HUES48 (cell line): ENCODE results near the gene NTM.

Source experiments
- H3K27ac ChIP-seq: one replicate; pipeline ENCODE4 v1.7.0; 2013; ENCODE audit warnings: low read depth, low read length, inconsistent platforms
- H3K27me3 ChIP-seq: 2 replicates; pipeline ENCODE4 v1.6.1; 2013; ENCODE audit warnings: mild to moderate bottlenecking, low read length; ENCODE audit not compliant: control insufficient read depth, insufficient read depth
- H3K36me3 ChIP-seq: 2 replicates; pipeline ENCODE4 v1.6.1; 2013; ENCODE audit warnings: low read length; ENCODE audit not compliant: control insufficient read depth, insufficient read depth
- H3K4me1 ChIP-seq: 2 replicates; pipeline ENCODE4 v1.6.1; 2013; ENCODE audit warnings: mild to moderate bottlenecking, low read length; ENCODE audit not compliant: control insufficient read depth, insufficient read depth
- H3K4me3 ChIP-seq: 2 replicates; pipeline ENCODE4 v1.5.1; 2013; ENCODE audit warnings: mild to moderate bottlenecking, low read depth, low read length
- H3K9ac ChIP-seq: 2 replicates; pipeline ENCODE4 v1.6.1; 2013; ENCODE audit warnings: mild to moderate bottlenecking, low read depth, low read length, moderate library complexity
- H3K9me3 ChIP-seq: 2 replicates; pipeline ENCODE4 v1.6.1; 2013; ENCODE audit warnings: low read length; ENCODE audit not compliant: control insufficient read depth, insufficient read depth

Gene NTM

DNA sequence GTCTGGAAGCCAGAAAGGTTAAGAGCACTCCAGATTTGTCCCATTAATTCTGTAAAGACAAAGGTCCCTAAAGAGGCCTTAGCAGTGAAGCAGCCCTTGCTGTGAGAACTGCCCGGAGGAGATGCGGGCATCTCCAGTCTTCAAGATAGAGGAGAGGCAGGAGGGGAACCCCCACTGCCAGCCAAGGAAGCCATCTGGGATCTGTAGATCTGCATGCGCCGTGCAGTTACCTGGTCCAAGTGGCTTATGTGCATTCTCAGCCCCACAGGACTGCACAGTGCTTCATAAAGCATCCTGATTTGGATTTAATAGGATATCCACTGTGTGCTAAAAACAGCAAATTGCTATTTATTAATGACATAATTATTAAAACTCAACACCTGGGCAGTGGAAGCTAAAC, 834.6 kb downstream of the NTM start:
- Histone ChIP-seq H3K4me1 (no peaks in the 10 kb centered on the region), H3K9me3 (peaks cover 13% of the 10 kb centered on the region), H3K27me3 (no peaks in the 10 kb centered on the region), H3K27ac (no peak overlapping the region), H3K36me3 (no peaks in the 10 kb centered on the region), H3K9ac (no peak overlapping the region), H3K4me3 (no peak overlapping the region)

DNA sequence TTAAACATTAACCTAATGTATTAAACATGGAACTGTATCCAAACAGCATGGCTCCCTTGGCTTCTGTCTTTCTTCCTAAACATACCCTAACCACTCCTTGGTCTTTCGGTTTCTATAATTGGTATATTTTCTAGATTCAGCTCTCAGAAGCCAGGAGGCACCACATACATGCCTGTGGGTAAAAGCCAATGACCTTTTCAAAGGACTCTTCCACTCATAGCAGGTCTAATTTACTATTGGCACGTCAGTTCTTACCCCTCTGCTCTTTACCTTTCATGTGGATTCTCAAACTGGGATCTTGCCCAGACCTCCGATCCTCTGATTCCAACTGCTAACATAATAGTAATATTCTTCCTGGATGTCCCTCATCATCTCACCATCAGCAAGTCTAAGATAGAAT, 835.1 kb downstream of the NTM start:
- Histone ChIP-seq H3K9ac (no peak overlapping the region), H3K27me3 (no peaks in the 10 kb centered on the region), H3K36me3 (no peaks in the 10 kb centered on the region), H3K9me3 (peaks cover 13% of the 10 kb centered on the region), H3K4me1 (no peaks in the 10 kb centered on the region), H3K4me3 (no peak overlapping the region), H3K27ac (no peak overlapping the region)

DNA sequence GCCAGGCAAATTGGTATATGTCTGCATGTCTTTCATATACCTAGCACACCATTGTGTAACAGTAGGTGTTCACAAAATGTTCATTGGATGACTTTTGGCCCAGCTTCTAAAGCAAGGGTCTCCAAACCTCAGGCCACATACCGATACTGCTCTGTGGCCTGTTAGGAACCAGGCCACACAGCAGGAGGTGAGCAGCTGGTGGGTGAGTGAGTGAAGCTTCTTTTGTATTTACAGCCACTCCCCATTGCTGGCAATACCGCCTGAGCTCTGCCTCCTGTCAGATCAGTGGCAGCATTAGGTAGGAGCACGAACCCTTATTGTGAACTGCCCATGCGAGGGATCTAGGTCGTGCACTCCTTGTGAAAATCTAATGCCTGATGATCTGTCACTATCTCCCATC, 836.6 kb downstream of the NTM start:
- H3K4me1 ChIP-seq: no peaks in the 10 kb centered on the region
- no peak overlapping the region for H3K27ac ChIP-seq
- no peaks in the 10 kb centered on the region for H3K36me3 ChIP-seq
- H3K9me3 ChIP-seq: peaks cover 13% of the 10 kb centered on the region
- no peaks in the 10 kb centered on the region for H3K27me3 ChIP-seq
- no peak overlapping the region for H3K4me3 ChIP-seq
- no peak overlapping the region for H3K9ac ChIP-seq

DNA sequence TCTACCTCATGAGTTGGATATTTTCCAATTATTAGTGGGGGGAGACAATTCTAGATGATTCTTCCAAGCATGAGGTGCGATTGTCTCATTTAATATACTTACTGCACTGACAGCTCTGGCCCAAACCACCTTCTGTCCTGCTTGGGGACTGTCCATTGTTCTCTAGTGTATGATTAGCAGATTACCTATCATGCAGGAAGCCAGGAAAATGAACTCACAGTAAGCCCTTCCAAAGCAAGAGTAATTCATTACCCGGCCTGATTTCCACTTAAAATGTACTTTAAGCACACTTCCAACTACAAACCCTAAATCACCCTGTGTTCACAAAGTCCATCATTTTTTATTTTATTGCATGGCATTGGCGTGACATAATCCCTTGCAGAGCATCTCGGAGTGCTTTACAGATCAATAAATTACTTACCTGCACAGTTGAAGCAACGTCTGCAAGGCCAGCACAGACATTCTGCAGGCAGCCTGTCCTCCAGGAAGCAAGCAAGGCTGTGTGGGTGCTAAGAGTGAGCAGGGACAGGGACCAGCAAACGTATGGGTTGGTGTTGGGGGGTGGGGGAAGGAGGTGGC, 838.2 kb downstream of the NTM start:
- Histone ChIP-seq H3K27ac (no peak overlapping the region), H3K4me3 (no peak overlapping the region), H3K27me3 (no peaks in the 10 kb centered on the region), H3K4me1 (no peaks in the 10 kb centered on the region), H3K36me3 (no peaks in the 10 kb centered on the region), H3K9me3 (peaks cover 13% of the 10 kb centered on the region), H3K9ac (no peak overlapping the region)

DNA sequence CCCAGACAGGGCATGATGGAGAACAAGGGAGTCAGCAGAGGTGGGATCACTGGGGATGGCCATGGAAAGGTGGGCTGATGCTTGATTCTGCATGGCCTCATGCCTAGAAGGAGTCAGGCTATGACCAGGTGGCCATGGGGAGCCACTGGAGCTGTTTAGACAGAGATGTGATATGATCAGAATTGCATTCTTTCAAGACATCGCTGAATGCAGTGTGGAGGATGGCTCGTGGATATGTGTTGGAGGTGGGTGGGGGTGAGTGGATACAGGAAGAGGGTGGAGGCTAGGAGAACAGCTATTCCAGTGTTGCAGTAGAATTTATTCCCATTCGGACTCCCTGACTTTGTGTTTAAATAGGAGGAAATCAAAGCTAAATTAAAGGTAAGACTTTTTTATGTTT, 841.1 kb downstream of the NTM start:
- no peak overlapping the region for H3K9ac ChIP-seq
- H3K9me3 ChIP-seq: peaks cover 13% of the 10 kb centered on the region
- H3K36me3 ChIP-seq: no peaks in the 10 kb centered on the region
- no peak overlapping the region for H3K27ac ChIP-seq
- H3K4me1 ChIP-seq: no peaks in the 10 kb centered on the region
- no peak overlapping the region for H3K4me3 ChIP-seq
- H3K27me3 ChIP-seq: no peaks in the 10 kb centered on the region

DNA sequence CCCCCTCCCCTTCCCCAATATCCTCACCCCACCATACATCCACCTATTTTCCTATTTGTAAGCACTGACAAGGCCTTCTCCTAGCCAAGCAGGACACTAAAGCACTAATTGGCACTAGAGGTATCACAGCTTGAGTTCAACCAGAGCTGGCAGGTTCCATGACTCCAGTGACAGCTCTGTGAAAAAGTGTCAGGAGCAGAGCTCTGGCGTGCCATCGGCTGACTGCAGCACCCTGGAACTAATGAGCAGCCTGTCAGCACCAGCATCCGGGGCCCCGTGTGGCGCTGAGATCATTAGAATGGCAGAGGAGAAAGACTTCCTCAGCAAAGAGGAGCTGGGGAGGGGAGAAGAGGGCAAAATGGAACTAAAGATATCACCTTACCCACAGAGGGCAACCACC, 847.4 kb downstream of the NTM start:
- Histone ChIP-seq H3K36me3 (no peaks in the 10 kb centered on the region), H3K9me3 (no peaks in the 10 kb centered on the region), H3K27ac (no peak overlapping the region), H3K27me3 (no peaks in the 10 kb centered on the region), H3K4me1 (no peaks in the 10 kb centered on the region), H3K4me3 (no peak overlapping the region), H3K9ac (no peak overlapping the region)

DNA sequence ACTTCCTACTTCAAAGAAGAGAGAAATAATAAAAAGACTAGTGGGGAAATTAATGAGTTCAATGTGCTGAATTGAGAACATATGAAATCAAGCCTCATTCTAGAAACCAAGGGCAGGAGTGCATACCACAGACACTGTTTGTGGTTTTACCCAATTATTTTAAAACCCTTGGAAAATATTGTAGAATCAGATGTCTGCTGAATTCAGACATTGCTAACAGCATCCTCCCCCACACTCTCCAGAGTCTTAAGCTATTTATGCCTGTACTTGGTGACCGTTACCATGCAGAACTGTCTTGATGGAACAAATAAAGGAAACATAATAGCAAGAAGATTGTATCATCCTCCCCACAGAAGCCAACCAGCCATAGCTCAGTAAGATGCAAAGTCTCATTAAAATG, 850.1 kb downstream of the NTM start:
- Histone ChIP-seq H3K9ac (no peak overlapping the region), H3K27me3 (no peaks in the 10 kb centered on the region), H3K4me1 (no peaks in the 10 kb centered on the region), H3K9me3 (no peaks in the 10 kb centered on the region), H3K36me3 (no peaks in the 10 kb centered on the region), H3K4me3 (no peak overlapping the region), H3K27ac (no peak overlapping the region)

DNA sequence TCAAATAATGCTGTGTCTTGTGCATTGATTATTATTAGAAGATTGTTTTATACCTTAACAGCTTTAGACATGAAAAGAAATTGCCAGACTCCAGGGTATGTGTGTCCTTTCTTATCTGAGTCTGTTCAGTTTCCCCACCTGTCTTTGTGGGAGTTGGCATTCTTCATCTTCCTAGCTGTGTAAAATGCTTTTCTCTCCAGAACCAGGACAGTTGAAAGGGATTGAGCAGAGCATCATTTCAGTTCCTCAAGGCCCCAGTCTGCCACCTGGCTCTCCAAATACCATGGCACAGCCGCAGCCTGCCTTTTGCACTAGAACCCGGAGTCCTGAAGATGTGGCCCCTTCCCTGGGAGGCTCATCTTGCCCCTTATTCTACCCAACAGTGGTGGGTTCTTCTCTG, 851.9 kb downstream of the NTM start:
- H3K4me1 ChIP-seq: no peaks in the 10 kb centered on the region
- no peak overlapping the region for H3K27ac ChIP-seq
- no peaks in the 10 kb centered on the region for H3K27me3 ChIP-seq
- H3K36me3 ChIP-seq: no peaks in the 10 kb centered on the region
- no peak overlapping the region for H3K4me3 ChIP-seq
- no peak overlapping the region for H3K9ac ChIP-seq
- H3K9me3 ChIP-seq: no peaks in the 10 kb centered on the region

DNA sequence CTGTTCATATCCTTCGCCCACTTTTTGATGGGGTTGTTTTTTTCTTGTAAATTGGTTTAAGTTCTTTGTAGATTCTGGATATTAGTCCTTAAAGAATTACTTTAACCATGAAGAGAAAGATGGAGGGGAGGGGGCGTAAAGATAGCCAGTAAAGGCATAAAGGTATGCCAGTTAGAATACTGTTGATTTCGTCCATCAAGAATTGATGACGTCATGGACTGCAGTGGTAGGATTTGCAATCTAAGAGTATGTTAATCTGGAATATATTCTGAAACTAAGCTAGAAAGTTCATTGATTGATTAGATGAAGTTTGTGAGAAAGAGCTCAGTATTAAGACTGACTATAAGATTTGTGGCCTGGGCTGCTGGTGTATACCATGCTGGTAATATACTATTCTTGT, 856.1 kb downstream of the NTM start:
- Histone ChIP-seq H3K4me3 (no peak overlapping the region), H3K4me1 (no peaks in the 10 kb centered on the region), H3K9ac (no peak overlapping the region), H3K36me3 (no peaks in the 10 kb centered on the region), H3K27ac (no peak overlapping the region), H3K27me3 (no peaks in the 10 kb centered on the region), H3K9me3 (no peaks in the 10 kb centered on the region)

DNA sequence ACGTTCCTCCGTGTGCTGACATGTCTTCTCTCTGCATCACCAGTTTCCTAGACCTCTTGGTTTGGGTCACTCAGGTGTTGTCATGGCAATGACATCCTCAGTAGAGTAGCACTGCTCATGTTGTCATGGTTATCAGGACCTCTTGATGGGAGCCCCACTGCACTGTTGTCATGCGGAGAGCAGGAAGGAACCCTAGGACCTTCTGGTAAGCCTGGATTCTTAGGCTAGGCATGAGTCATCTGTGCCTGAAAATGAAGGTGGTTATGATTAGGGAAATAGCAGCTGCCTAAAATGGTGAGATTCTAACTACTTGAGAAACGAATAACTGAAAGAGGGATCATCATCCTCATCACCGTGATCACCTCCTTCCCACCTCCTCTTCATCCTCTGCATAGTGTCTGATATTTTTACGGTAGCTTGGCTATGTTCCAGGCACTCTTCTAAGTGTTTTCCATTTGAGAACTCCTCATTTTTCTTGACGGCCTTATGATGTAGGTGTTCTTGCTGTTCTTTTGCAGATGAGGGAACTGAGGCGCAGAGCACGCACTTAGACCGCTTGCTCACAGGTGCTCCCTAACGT, 858.4 kb downstream of the NTM start:
- Histone ChIP-seq H3K4me1 (no peaks in the 10 kb centered on the region), H3K4me3 (no peak overlapping the region), H3K9ac (no peak overlapping the region), H3K9me3 (no peaks in the 10 kb centered on the region), H3K27me3 (no peaks in the 10 kb centered on the region), H3K36me3 (no peaks in the 10 kb centered on the region), H3K27ac (no peak overlapping the region)

DNA sequence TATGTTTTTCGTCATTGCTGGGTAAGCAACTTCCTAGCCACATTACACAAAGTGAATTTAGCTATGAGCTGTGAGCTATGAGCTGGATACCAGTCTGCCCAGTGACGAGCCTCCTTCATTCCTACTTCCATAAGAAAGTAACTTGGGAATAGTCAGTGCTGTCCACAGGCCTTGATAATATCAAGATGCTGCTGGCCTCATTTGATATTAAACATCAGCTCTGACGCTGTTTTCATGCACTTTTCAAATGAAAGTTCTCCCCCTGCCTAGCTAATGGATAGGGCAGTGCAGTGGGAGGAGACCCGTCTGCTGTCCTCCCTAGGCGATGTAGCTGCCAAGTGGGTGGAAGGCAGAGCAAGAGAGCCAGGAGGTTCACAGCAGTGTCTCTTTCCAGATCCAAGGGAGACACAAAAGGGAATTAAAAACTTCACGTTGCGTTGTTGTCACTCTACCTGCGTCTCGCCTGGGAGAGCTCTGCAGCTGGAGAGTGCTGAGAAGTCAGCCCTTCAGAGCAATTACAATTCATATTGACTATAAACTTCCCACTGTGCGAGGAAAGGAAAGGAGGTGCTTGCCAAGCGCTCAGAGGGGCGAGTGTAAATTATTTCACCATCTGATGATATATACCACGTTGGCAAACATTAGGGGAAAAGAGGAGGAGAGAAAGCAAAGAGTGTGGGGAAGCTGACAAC, 861.4 kb downstream of the NTM start:
- Histone ChIP-seq H3K27me3 (no peaks in the 10 kb centered on the region), H3K36me3 (no peaks in the 10 kb centered on the region), H3K4me1 (no peaks in the 10 kb centered on the region), H3K27ac (no peak overlapping the region), H3K4me3 (no peak overlapping the region), H3K9me3 (no peaks in the 10 kb centered on the region), H3K9ac (no peak overlapping the region)
